ENCODE measurements around the gene DPYSL3. TPM values are rescaled to one million over a fixed set of nuclear protein-coding genes. Genes with fewer than 3 reads are reported as not detected.
A peak's percentile ranks its signal among the peaks of the same experiment; 100 is the strongest.

The DPYSL3 gene
- total and polyA plus RNA-seq, 9 donors, result 82.4 to 160 (median 108) TPM

- WGBS (ENCODE audit: insufficient coverage), result no CpG with 5 or more reads among the region's 1 CpG
- Histone ChIP-seq H3K4me1 (ENCODE audit: control insufficient read depth, insufficient read depth, low read length) (no peaks in the 10 kb centered on the region), H3K27ac (ENCODE audit: low read length) (no peak overlapping the region), H3K36me3 (ENCODE audit: control insufficient read depth, insufficient read depth, low read length) (no peaks in the 10 kb centered on the region), H3K27me3 (ENCODE audit: control insufficient read depth, insufficient read depth, low read length) (no peaks in the 10 kb centered on the region), H3K4me3 (ENCODE audit: low read length) (no peak overlapping the region), H3K9me3 (replicated peaks; ENCODE audit: control insufficient read depth, low read depth, low read length) (no peaks in the 10 kb centered on the region)
- DNase-seq, result no peak
Measured at GRCh38 chr5:147519380-147519779, 9.5 kb upstream of the DPYSL3 start.

DNA sequence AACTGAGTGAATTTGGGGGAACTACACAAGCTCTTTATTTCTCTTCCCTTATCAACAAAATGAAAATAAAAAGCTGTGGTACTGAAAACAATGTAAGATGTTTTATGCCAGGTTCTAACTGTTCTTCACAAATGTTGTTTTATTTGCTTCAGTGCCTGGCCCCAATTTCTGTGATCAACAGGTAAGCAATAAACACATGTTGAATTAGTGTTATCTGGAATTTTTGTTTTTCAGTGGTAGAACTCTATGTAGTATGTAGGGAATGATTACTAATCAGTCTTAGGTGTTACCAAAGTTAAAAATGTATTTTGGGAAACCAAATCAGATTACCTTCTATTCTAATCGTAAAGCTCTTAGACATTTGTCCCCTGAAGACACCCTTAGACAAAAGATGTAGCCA lies 7.5 kb upstream of the DPYSL3 start:
- H3K9me3 ChIP-seq (replicated peaks; ENCODE audit: control insufficient read depth, low read depth, low read length), result no peaks in the 10 kb centered on the region
- no CpG with 5 or more reads among the region's 1 CpG for WGBS (ENCODE audit: insufficient coverage)
- no peak overlapping the region for H3K4me3 ChIP-seq (ENCODE audit: low read length)
- H3K36me3 ChIP-seq (ENCODE audit: control insufficient read depth, insufficient read depth, low read length), result no peaks in the 10 kb centered on the region
- no peak overlapping the region for H3K27ac ChIP-seq (ENCODE audit: low read length)
- no peaks in the 10 kb centered on the region for H3K27me3 ChIP-seq (ENCODE audit: control insufficient read depth, insufficient read depth, low read length)
- no peaks in the 10 kb centered on the region for H3K4me1 ChIP-seq (ENCODE audit: control insufficient read depth, insufficient read depth, low read length)
- DNase-seq, result no peak

GRCh38 chr5:147515269-147515668 lies 5.4 kb upstream of the DPYSL3 start:
- Histone ChIP-seq H3K27ac (ENCODE audit: low read length) (no peak overlapping the region), H3K9me3 (replicated peaks; ENCODE audit: control insufficient read depth, low read depth, low read length) (no peaks in the 10 kb centered on the region), H3K27me3 (ENCODE audit: control insufficient read depth, insufficient read depth, low read length) (no peaks in the 10 kb centered on the region), H3K36me3 (ENCODE audit: control insufficient read depth, insufficient read depth, low read length) (no peaks in the 10 kb centered on the region), H3K4me1 (ENCODE audit: control insufficient read depth, insufficient read depth, low read length) (peaks cover 1% of the 10 kb centered on the region), H3K4me3 (ENCODE audit: low read length) (no peak overlapping the region)
- DNase-seq, result no peak
- WGBS (ENCODE audit: insufficient coverage), result no CpG with 5 or more reads among the region's 7 CpGs

DNA sequence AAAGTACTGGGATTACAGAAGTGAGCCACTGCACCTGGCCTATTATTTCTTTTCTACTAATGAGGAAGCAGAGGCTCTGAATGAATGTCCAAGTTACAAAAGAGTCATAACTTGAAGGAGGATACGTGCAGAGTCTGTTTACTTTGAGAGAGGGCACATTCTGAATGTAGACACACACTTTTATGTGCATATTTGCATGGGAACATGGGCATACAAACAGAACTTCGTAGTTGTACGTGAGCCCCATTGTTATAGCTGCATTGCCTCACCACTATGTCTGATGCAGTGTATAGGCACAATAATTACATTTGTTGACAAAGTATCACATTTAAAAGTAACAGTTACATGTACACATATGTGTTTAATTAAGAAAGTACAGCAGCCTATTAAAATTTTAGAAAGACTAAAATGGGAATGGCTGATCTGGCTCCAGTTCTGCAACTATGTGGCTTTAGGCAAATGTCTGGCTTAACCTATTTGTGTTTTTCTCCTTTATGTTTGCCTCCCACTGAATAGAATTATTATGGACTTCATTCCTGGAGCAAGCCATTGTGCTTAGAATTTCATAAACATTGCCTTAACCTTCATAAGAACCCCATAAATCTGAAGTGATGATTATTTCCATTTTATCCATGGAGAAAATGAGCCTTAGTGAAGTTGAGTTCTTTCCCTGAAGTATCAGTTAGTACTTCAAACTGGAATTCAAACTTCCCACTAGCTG lies 3.0 kb upstream of the DPYSL3 start:
- WGBS (ENCODE audit: insufficient coverage), result 80% methylated on average over 1 of the region's 3 CpGs
- Histone ChIP-seq H3K4me1 (ENCODE audit: control insufficient read depth, insufficient read depth, low read length) (peaks cover 4% of the 10 kb centered on the region), H3K9me3 (replicated peaks; ENCODE audit: control insufficient read depth, low read depth, low read length) (no peaks in the 10 kb centered on the region), H3K27ac (ENCODE audit: low read length) (no peak overlapping the region), H3K27me3 (ENCODE audit: control insufficient read depth, insufficient read depth, low read length) (peaks cover 12% of the 10 kb centered on the region), H3K36me3 (ENCODE audit: control insufficient read depth, insufficient read depth, low read length) (no peaks in the 10 kb centered on the region), H3K4me3 (ENCODE audit: low read length) (no peak overlapping the region)
- peak; percentile 71 for DNase-seq

DNA sequence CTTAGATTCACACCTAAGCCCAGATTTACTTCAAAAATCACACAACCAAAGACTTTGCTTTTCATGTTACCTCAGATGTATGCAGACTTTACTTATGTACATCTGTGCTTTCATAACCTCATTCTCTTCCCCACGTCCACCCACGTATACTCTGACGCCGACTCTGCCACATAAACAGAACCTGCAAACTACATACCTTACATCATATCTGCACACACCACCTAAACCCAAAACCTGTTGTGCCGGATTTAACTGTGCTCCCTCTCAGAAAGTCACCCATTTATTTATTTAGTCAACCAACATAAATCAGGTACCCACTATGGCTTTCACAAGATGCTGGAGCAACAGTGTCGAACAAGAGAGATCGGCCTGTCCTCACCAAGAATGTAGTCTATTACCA lies 1.0 kb upstream of the DPYSL3 start:
- no peak overlapping the region for H3K4me3 ChIP-seq (ENCODE audit: low read length)
- 96% methylated on average over 7 of the region's 7 CpGs for WGBS (ENCODE audit: insufficient coverage)
- no peak for DNase-seq
- H3K4me1 ChIP-seq (ENCODE audit: control insufficient read depth, insufficient read depth, low read length), result peaks cover 4% of the 10 kb centered on the region
- H3K27ac ChIP-seq (ENCODE audit: low read length), result no peak overlapping the region
- H3K9me3 ChIP-seq (replicated peaks; ENCODE audit: control insufficient read depth, low read depth, low read length), result no peaks in the 10 kb centered on the region
- H3K36me3 ChIP-seq (ENCODE audit: control insufficient read depth, insufficient read depth, low read length), result no peaks in the 10 kb centered on the region
- H3K27me3 ChIP-seq (ENCODE audit: control insufficient read depth, insufficient read depth, low read length), result peaks cover 12% of the 10 kb centered on the region

- peak; percentile 70 for DNase-seq
- Histone ChIP-seq H3K27me3 (ENCODE audit: control insufficient read depth, insufficient read depth, low read length) (peaks cover 12% of the 10 kb centered on the region), H3K27ac (ENCODE audit: low read length) (peak overlapping the region; percentile 84), H3K4me1 (ENCODE audit: control insufficient read depth, insufficient read depth, low read length) (peaks cover 5% of the 10 kb centered on the region), H3K9me3 (replicated peaks; ENCODE audit: control insufficient read depth, low read depth, low read length) (no peaks in the 10 kb centered on the region), H3K4me3 (ENCODE audit: low read length) (peak overlapping the region; percentile 67), H3K36me3 (ENCODE audit: control insufficient read depth, insufficient read depth, low read length) (no peaks in the 10 kb centered on the region)
- under 1% methylated on average over 40 of the region's 50 CpGs for WGBS (ENCODE audit: insufficient coverage)
Measured at GRCh38 chr5:147509041-147509709, 693 bp downstream of the DPYSL3 start.

GRCh38 chr5:147508711-147509040 lies 1.2 kb downstream of the DPYSL3 start:
- Histone ChIP-seq H3K4me3 (ENCODE audit: low read length) (peak overlapping the region; percentile 67), H3K36me3 (ENCODE audit: control insufficient read depth, insufficient read depth, low read length) (no peaks in the 10 kb centered on the region), H3K27ac (ENCODE audit: low read length) (peak overlapping the region; percentile 84), H3K27me3 (ENCODE audit: control insufficient read depth, insufficient read depth, low read length) (peaks cover 12% of the 10 kb centered on the region), H3K9me3 (replicated peaks; ENCODE audit: control insufficient read depth, low read depth, low read length) (no peaks in the 10 kb centered on the region), H3K4me1 (ENCODE audit: control insufficient read depth, insufficient read depth, low read length) (peaks cover 8% of the 10 kb centered on the region)
- DNase-seq, result no peak
- WGBS (ENCODE audit: insufficient coverage), result no CpG with 5 or more reads among the region's 7 CpGs

DNA sequence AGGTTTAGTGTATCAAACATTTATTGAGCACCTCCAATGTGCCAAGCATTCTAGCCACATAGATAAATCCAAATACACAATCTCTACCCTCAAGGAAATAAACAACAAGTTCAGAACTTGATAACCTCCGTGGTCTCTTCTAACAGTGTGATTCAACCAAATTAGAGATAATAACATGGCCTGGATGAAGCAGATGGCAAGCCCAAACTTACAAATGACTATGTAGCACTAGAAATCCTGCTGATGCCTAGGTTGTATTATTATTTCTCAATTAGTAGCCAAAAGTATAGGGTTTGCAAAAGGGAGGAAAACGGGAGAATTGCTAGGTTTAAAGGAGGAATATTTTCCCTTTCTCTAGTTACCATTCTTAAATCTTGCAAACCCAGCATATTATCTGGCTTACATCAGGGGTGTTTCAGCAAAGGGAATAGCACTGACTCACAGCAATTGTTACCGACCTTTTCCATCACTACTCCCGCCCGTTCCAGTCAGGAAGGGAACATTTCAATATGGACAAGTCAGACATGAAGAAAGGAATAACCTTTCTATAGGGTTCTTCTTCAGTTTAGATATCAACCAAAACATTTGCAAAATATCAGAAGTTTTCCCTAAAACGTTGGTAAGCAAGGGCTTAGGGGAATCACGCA lies 2.3 kb downstream of the DPYSL3 start:
- H3K4me3 ChIP-seq (ENCODE audit: low read length), result peak overlapping the region; percentile 67
- H3K27me3 ChIP-seq (ENCODE audit: control insufficient read depth, insufficient read depth, low read length), result peaks cover 12% of the 10 kb centered on the region
- no peaks in the 10 kb centered on the region for H3K9me3 ChIP-seq (replicated peaks; ENCODE audit: control insufficient read depth, low read depth, low read length)
- no peaks in the 10 kb centered on the region for H3K36me3 ChIP-seq (ENCODE audit: control insufficient read depth, insufficient read depth, low read length)
- peaks cover 11% of the 10 kb centered on the region for H3K4me1 ChIP-seq (ENCODE audit: control insufficient read depth, insufficient read depth, low read length)
- peak; percentile 93 for DNase-seq
- peak overlapping the region; percentile 84 for H3K27ac ChIP-seq (ENCODE audit: low read length)
- 20% methylated on average over 1 of the region's 7 CpGs for WGBS (ENCODE audit: insufficient coverage)

GRCh38 chr5:147504535-147504934 lies 5.3 kb downstream of the DPYSL3 start:
- Histone ChIP-seq H3K4me3 (ENCODE audit: low read length) (no peak overlapping the region), H3K27ac (ENCODE audit: low read length) (peak overlapping the region; percentile 86), H3K27me3 (ENCODE audit: control insufficient read depth, insufficient read depth, low read length) (peaks cover 9% of the 10 kb centered on the region), H3K4me1 (ENCODE audit: control insufficient read depth, insufficient read depth, low read length) (peaks cover 7% of the 10 kb centered on the region), H3K36me3 (ENCODE audit: control insufficient read depth, insufficient read depth, low read length) (no peaks in the 10 kb centered on the region), H3K9me3 (replicated peaks; ENCODE audit: control insufficient read depth, low read depth, low read length) (no peaks in the 10 kb centered on the region)
- peak; percentile 70 for DNase-seq
- no CpG with 5 or more reads among the region's 1 CpG for WGBS (ENCODE audit: insufficient coverage)

DNA sequence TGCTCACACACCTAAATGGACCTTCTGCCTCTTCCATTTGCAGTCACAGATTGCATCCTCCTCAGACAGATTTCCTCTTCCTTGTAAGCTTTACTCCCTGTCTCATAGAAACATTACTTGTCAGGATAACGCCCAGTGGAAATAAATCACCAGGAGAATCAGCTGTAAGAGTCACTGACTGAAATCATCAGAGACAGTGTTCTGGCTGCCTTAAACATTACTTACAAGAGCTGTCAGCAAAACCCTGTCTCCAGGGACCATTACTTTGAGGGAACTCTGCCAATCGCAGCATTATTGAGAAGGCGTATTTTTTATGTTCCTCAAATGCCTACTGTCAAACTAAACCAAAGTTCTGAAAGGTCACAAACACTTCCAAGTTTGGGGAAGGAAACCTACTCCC lies 5.9 kb downstream of the DPYSL3 start:
- Histone ChIP-seq H3K27me3 (ENCODE audit: control insufficient read depth, insufficient read depth, low read length) (peaks cover 4% of the 10 kb centered on the region), H3K9me3 (replicated peaks; ENCODE audit: control insufficient read depth, low read depth, low read length) (no peaks in the 10 kb centered on the region), H3K27ac (ENCODE audit: low read length) (peak overlapping the region; percentile 86), H3K4me3 (ENCODE audit: low read length) (no peak overlapping the region), H3K4me1 (ENCODE audit: control insufficient read depth, insufficient read depth, low read length) (peaks cover 7% of the 10 kb centered on the region), H3K36me3 (ENCODE audit: control insufficient read depth, insufficient read depth, low read length) (no peaks in the 10 kb centered on the region)
- WGBS (ENCODE audit: insufficient coverage), result 0% methylated on average over 1 of the region's 3 CpGs
- DNase-seq, result peak; percentile 93
